Mesothelial cell of epicardium (in vitro differentiated cells): ENCODE measurements around the gene NELFB. TPM values are rescaled to one million over a fixed set of nuclear protein-coding genes. Genes with fewer than 3 reads are reported as not detected.
A peak's percentile ranks its signal among the peaks of the same experiment; 100 is the strongest.

Experiments used
- DNase-seq, 2 experiments: peaks; one replicate each; pipeline ENCODE4 v3.0.0; 2021; ENCODE audit warnings: low spot score in 2 of 2; ENCODE audit not compliant: unreplicated experiment in 2 of 2
- H3K27ac Mint-ChIP-seq: 2 replicates; pipeline ENCODE4 v1.8.0; 2021; ENCODE audit warnings: mixed read lengths
- H3K27me3 Mint-ChIP-seq: 2 replicates; pipeline ENCODE4 v1.8.0; 2021; ENCODE audit warnings: low read depth, mixed read lengths
- H3K36me3 Mint-ChIP-seq: 2 replicates; pipeline ENCODE4 v1.8.0; 2021; ENCODE audit warnings: mixed read lengths
- H3K4me1 Mint-ChIP-seq: 2 replicates; pipeline ENCODE4 v1.8.0; 2021; ENCODE audit warnings: mixed read lengths
- H3K4me3 Mint-ChIP-seq: 2 replicates; pipeline ENCODE4 v1.8.0; 2021; ENCODE audit warnings: mild to moderate bottlenecking, moderate library complexity, mixed read lengths
- H3K9me3 Mint-ChIP-seq: 2 replicates; pipeline ENCODE4 v1.8.0; 2021; ENCODE audit warnings: mixed read lengths
- CTCF ChIP-seq: fragments of 200-600 bp; sonication (generic); IDR thresholded peaks from one replicate; pipeline ENCODE4 v1.5.0; 2021; ENCODE audit warnings: antibody characterized with exemption; ENCODE audit not compliant: unreplicated experiment
- total RNA-seq: library from RNA; stranded (reverse); gene quantifications from 3 replicates; pipeline ENCODE4 v1.2.1, GENCODE V29; 2021

Gene NELFB
- total RNA-seq, 1 donor from 2014 or later: 53.3 TPM

GRCh38 chr9:137278721-137279711 lies 23.9 kb downstream of the NELFB start:
- H3K4me3 Mint-ChIP-seq: no peak overlapping the region
- H3K4me1 Mint-ChIP-seq: peaks cover 27% of the 10 kb centered on the region
- no peaks in the 10 kb centered on the region for H3K36me3 Mint-ChIP-seq
- H3K9me3 Mint-ChIP-seq: no peaks in the 10 kb centered on the region
- TF ChIP-seq CTCF: no peak
- H3K27me3 Mint-ChIP-seq: peaks cover 19% of the 10 kb centered on the region
- no peak overlapping the region for H3K27ac Mint-ChIP-seq
- peak in 1 of 2 experiments; percentile 37 for DNase-seq

- peak in 1 of 2 experiments; percentile 34 for DNase-seq
Measured at GRCh38 chr9:137279741-137280473, 24.8 kb downstream of the NELFB start.

DNA sequence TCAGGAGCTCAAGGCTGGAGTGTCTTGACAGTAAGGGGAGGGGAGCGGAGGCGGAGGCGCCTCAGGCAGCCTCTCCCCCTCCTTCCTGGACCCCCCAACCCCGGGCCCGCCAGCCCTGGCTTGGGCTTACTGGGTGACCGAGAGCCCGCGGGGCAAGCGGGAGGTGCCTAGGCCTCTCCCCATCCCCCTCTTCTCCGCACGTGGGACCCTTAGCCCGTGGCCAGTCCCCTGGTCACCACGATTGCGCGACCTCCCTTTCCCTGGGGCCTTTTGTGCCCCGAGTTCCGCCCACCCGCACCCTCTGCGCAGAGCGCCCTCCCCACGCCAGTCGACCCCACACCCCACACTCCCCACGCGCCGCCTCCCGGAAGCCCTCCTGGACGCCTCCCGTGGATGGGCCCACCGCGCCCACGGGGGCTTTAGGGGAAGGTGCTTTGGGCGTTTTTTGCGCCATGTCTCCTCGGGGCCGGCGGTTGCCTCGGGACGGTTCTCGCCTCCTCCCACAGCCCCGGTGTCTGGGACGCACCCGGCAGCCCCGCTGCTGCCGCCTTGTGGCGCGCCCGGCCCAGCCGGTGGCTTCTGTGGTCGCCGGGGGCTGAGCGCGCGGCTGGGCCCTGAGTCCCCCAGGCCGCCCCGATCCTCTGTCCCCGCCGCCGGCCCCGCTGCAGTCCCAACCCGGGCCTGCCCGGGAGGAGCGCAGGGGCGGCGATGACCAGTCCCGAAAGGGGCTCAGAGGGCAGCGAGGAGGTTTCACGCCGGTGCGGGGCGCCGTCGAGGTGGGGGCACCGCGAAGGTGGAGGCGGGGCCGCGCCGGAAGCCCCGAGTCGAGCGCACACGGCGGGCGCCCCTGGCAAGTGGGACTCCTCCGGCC lies 25.6 kb downstream of the NELFB start:
- TF ChIP-seq CTCF: peak; percentile 51
- DNase-seq: peak; percentile 29 to 58
- Mint-ChIP-seq H3K9me3 (no peaks in the 10 kb centered on the region), H3K4me3 (peak overlapping the region; percentile 37), H3K4me1 (peaks cover 17% of the 10 kb centered on the region), H3K27ac (no peak overlapping the region), H3K27me3 (peaks cover 19% of the 10 kb centered on the region), H3K36me3 (no peaks in the 10 kb centered on the region)

More at GRCh38 chr9:137279741-137280473, 24.8 kb downstream of the NELFB start:
- H3K9me3 Mint-ChIP-seq: no peaks in the 10 kb centered on the region
- H3K27ac Mint-ChIP-seq: no peak overlapping the region
- no peaks in the 10 kb centered on the region for H3K36me3 Mint-ChIP-seq
- H3K4me1 Mint-ChIP-seq: peaks cover 23% of the 10 kb centered on the region
- peak overlapping the region; percentile 10 for H3K4me3 Mint-ChIP-seq
- peaks cover 19% of the 10 kb centered on the region for H3K27me3 Mint-ChIP-seq
- no peak for TF ChIP-seq CTCF

DNA sequence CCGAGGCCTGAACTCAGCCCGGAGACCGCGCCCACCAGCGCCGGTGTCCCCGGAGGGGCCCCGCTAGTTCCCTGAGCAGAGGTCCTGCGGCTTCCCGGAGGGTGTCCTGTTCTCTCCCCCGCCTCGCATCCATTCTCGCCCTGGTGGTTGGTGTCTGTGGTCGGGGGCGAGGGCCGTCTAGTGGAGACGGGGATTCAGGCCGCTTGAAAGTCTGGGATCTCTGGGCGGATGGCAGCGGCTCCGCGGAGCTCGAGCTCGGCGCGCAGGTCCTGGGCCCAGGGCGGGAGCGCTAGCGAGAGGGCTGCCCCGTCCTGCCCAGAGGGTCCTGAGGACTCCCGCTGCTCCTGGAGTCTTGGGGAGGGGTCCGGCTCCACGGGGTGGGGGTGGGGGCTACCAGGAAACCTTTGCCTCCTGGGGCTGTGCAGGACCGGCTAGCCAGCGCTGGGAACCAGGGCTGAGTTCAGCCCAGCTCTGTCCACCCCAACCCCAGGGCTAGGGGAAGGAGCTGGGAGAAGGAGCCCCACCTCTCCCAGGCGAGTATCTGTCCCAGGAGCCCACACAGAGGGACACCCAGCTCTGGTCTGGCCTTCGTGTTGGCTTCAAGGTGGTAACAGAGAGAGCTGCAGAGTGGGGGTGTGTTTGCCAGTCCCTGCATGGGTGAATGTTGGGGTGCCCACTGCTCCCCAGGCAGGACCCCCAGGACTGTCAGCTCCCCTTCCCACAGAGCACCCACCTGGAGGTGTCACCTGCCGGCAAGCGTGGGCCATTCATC lies 26.4 kb downstream of the NELFB start:
- no peaks in the 10 kb centered on the region for H3K36me3 Mint-ChIP-seq
- H3K4me1 Mint-ChIP-seq: peaks cover 13% of the 10 kb centered on the region
- peak in 1 of 2 experiments; percentile 36 for DNase-seq
- no peak overlapping the region for H3K27ac Mint-ChIP-seq
- no peak for TF ChIP-seq CTCF
- H3K4me3 Mint-ChIP-seq: peak overlapping the region; percentile 55
- H3K27me3 Mint-ChIP-seq: peaks cover 19% of the 10 kb centered on the region
- H3K9me3 Mint-ChIP-seq: no peaks in the 10 kb centered on the region
